WTC11 (cell line): ENCODE results near the gene ECHDC3. TPM values are rescaled to one million over a fixed set of nuclear protein-coding genes. Genes with fewer than 3 reads are reported as not detected.

Experiments used
- ATAC-seq: fragments of 200-7000 bp; cut with Tn5 transposase; 2 replicates; pipeline ENCODE4 v1.10.0; 2021; ENCODE audit warnings: mild to moderate bottlenecking, moderate library complexity
- CTCF ChIA-PET: fragments of 300-600 bp; sonication (Branson Sonifier 250); formaldehyde crosslinking; loops from one replicate; lab custom pipeline; 2021; ENCODE audit warnings: antibody characterized with exemption; lab: Charles Lee
- POLR2A ChIA-PET: fragments of 350-600 bp; sonication (Branson Sonifier 250); formaldehyde crosslinking; loops from one replicate; lab custom pipeline; 2021; ENCODE audit warnings: antibody characterized with exemption; lab: Charles Lee
- DNase-seq: peaks from one replicate; pipeline ENCODE4 v3.0.0; 2021; ENCODE audit warnings: low spot score
- H3K27ac Mint-ChIP-seq: 2 replicates; pipeline ENCODE4 v1.8.0; 2021; ENCODE audit warnings: mixed read lengths
- H3K27me3 Mint-ChIP-seq: 2 replicates; pipeline ENCODE4 v1.8.0; 2021; ENCODE audit warnings: low read depth, mild to moderate bottlenecking, moderate library complexity, mixed read lengths
- H3K36me3 Mint-ChIP-seq: 2 replicates; pipeline ENCODE4 v1.8.0; 2021; ENCODE audit warnings: mixed read lengths
- H3K4me1 Mint-ChIP-seq: 2 replicates; pipeline ENCODE4 v1.8.0; 2022; ENCODE audit warnings: mixed read lengths
- H3K4me3 Mint-ChIP-seq: 2 replicates; pipeline ENCODE4 v1.8.0; 2021; ENCODE audit warnings: mild to moderate bottlenecking, moderate library complexity, mixed read lengths
- H3K9me3 Mint-ChIP-seq: 2 replicates; pipeline ENCODE4 v1.8.0; 2021; ENCODE audit warnings: mixed read lengths
- CBFB ChIP-seq: sonication (generic); formaldehyde crosslinking; IDR thresholded peaks from 2 replicates; pipeline ENCODE4 v1.8.1; 2022; ENCODE audit warnings: mild to moderate bottlenecking, low read depth, missing genetic modification reagents
- EMX1 ChIP-seq: fragments of 250-450 bp; sonication (Bioruptor Pico); IDR thresholded peaks from 2 replicates; pipeline ENCODE4 v1.8.0; 2021; ENCODE audit warnings: mild to moderate bottlenecking
- FOXP1 ChIP-seq: sonication (generic); formaldehyde crosslinking; IDR thresholded peaks from 2 replicates; pipeline ENCODE4 v1.8.0; 2022; ENCODE audit warnings: missing genetic modification reagents, mild to moderate bottlenecking, moderate library complexity, borderline replicate concordance
- GTF2I ChIP-seq: fragments of 250-450 bp; sonication (Bioruptor Pico); conservative IDR thresholded peaks from 2 replicates; pipeline ENCODE4 v1.4.0; 2021; ENCODE audit warnings: mild to moderate bottlenecking
- HMGA2 ChIP-seq: fragments of 250-450 bp; sonication (Bioruptor Pico); IDR thresholded peaks from 2 replicates; pipeline ENCODE4 v1.4.0; 2021; ENCODE audit warnings: mild to moderate bottlenecking, moderate library complexity
- IRF2 ChIP-seq: sonication (generic); formaldehyde crosslinking; IDR thresholded peaks from 2 replicates; pipeline ENCODE4 v1.8.0; 2022; ENCODE audit warnings: low read depth, missing genetic modification reagents, borderline replicate concordance
- MLX ChIP-seq: sonication (generic); formaldehyde crosslinking; IDR thresholded peaks from 2 replicates; pipeline ENCODE4 v1.8.1; 2023; ENCODE audit warnings: mild to moderate bottlenecking, missing genetic modification reagents, moderate library complexity
- MXD4 ChIP-seq: fragments of 250-450 bp; sonication (Bioruptor Pico); IDR thresholded peaks from 2 replicates; pipeline ENCODE4 v1.8.0; 2021; ENCODE audit warnings: mild to moderate bottlenecking, moderate library complexity, borderline replicate concordance
- NR1H2 ChIP-seq: sonication (generic); formaldehyde crosslinking; IDR thresholded peaks from 2 replicates; pipeline ENCODE4 v1.9.0; 2021; ENCODE audit warnings: mild to moderate bottlenecking, moderate library complexity, missing genetic modification reagents
- NR2C2 ChIP-seq: sonication (generic); formaldehyde crosslinking; IDR thresholded peaks from 2 replicates; pipeline ENCODE4 v1.8.0; 2022; ENCODE audit warnings: mild to moderate bottlenecking, missing genetic modification reagents
- PRRX2 ChIP-seq: fragments of 250-450 bp; sonication (Bioruptor Pico); IDR thresholded peaks from 2 replicates; pipeline ENCODE4 v1.8.0; 2021; ENCODE audit warnings: mild to moderate bottlenecking
- RELA ChIP-seq: sonication (generic); formaldehyde crosslinking; IDR thresholded peaks from 2 replicates; pipeline ENCODE4 v1.8.1; 2022; ENCODE audit warnings: missing genetic modification reagents, mild to moderate bottlenecking, borderline replicate concordance
- SMAD3 ChIP-seq: sonication (generic); formaldehyde crosslinking; IDR thresholded peaks from 2 replicates; pipeline ENCODE4 v1.8.0; 2022; ENCODE audit warnings: missing genetic modification reagents, mild to moderate bottlenecking, borderline replicate concordance
- TEAD4 ChIP-seq: sonication (generic); formaldehyde crosslinking; IDR thresholded peaks from 2 replicates; pipeline ENCODE4 v1.8.0; 2022; ENCODE audit warnings: mild to moderate bottlenecking, missing genetic modification reagents
- ZNF138 ChIP-seq: sonication (generic); formaldehyde crosslinking; conservative IDR thresholded peaks from 2 replicates; pipeline ENCODE4 v1.8.1; 2022; ENCODE audit warnings: mild to moderate bottlenecking, moderate library complexity, missing genetic modification reagents
- ZNF317 ChIP-seq: sonication (generic); formaldehyde crosslinking; IDR thresholded peaks from 2 replicates; pipeline ENCODE4 v1.8.1; 2023; ENCODE audit warnings: low read depth, mild to moderate bottlenecking, moderate library complexity, missing genetic modification reagents, borderline replicate concordance
- total RNA-seq: library from RNA; stranded (reverse); gene quantifications from 3 replicates; pipeline ENCODE4 v1.2.3, GENCODE V29; 2021
- TF ChIP-seq, protein P1 (sequence below): fragments of 250-450 bp; sonication (Bioruptor Pico); conservative IDR thresholded peaks from 2 replicates; pipeline ENCODE4 v1.9.0; 2021; ENCODE audit warnings: mild to moderate bottlenecking
- TF ChIP-seq, protein P2 (sequence below): fragments of 250-450 bp; sonication (Bioruptor Pico); IDR thresholded peaks from 2 replicates; pipeline ENCODE4 v1.9.0; 2021; ENCODE audit warnings: mild to moderate bottlenecking

ECHDC3 gene
- total RNA-seq, 1 experiment from 2014 or later: 17.1 TPM

GRCh38 chr10:11783558-11783865 is 41.3 kb downstream of the ECHDC3 start:
- H3K36me3 Mint-ChIP-seq: no peaks in the 10 kb centered on the region
- no peak overlapping the region for H3K4me3 Mint-ChIP-seq
- ATAC-seq (peak; percentile 46), DNase-seq (no peak)
- H3K27ac Mint-ChIP-seq: no peak overlapping the region
- no peak for TF ChIP-seq PRRX2 (CRISPR knock-in tag)
- CTCF ChIA-PET: interaction anchor here (0.6 to 3.1 kb wide), 22 partner anchors 10 to 371 kb away, joined by 3 to 27 read pairs (median 4); no protein-coding TSS in a partner anchor
- peaks cover 8% of the 10 kb centered on the region for H3K4me1 Mint-ChIP-seq
- H3K27me3 Mint-ChIP-seq: no peaks in the 10 kb centered on the region
- H3K9me3 Mint-ChIP-seq: peaks cover 11% of the 10 kb centered on the region
- POLR2A ChIA-PET: no interaction called here

GRCh38 chr10:11787374-11787773 is 45.2 kb downstream of the ECHDC3 start:
- TF ChIP-seq FOXP1 (CRISPR knock-in tag) (no peak), CBFB (CRISPR knock-in tag) (no peak), MLX (no peak), NR2C2 (CRISPR knock-in tag) (no peak), ZNF138 (CRISPR knock-in tag) (no peak), NR1H2 (CRISPR knock-in tag) (no peak), SMAD3 (CRISPR knock-in tag) (no peak), RELA (CRISPR knock-in tag) (no peak), HMGA2 (CRISPR knock-in tag) (no peak), TEAD4 (CRISPR knock-in tag) (no peak)
- TF ChIP-seq, protein P1, sequence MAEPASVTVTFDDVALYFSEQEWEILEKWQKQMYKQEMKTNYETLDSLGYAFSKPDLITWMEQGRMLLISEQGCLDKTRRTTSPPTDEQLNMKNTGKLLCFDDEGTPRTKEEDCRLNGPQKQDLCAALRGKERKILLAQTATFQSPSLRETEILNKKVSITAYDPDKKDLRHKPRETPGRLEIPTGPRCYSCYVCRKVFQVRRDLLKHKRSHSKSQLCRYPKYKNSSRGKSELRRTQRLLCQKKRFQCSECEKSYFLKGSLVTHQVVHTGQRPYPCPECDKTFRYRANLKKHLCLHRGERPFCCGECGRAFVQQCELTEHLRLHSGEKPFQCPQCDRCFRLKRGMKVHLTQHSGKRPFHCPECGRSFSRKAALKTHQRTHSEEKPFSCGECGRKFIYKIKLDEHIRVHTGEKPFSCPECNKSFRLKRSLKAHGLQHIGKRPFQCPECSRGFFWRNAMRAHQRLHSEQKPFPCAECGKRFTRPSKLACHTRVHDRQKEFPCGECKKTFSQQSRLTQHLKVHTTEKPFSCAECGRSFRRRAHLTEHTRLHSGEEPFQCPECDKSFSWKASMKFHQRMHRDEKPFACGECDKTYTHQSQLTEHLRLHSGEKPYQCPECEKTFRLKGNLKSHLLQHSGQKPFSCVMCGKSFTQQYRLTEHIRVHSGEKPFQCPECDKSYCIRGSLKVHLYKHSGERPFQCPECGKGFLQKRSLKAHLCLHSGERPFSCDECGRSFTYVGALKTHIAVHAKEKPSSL (CRISPR knock-in tag): no peak
- TF ChIP-seq, all 79 proteins: peak for 0
- Mint-ChIP-seq H3K9me3 (no peaks in the 10 kb centered on the region), H3K4me1 (peaks cover 8% of the 10 kb centered on the region), H3K27me3 (no peaks in the 10 kb centered on the region), H3K4me3 (no peak overlapping the region), H3K27ac (no peak overlapping the region), H3K36me3 (no peaks in the 10 kb centered on the region)
- POLR2A ChIA-PET: no interaction called here
- CTCF ChIA-PET: no interaction called here
- no peak for ATAC-seq
- DNase-seq: no peak

DNA sequence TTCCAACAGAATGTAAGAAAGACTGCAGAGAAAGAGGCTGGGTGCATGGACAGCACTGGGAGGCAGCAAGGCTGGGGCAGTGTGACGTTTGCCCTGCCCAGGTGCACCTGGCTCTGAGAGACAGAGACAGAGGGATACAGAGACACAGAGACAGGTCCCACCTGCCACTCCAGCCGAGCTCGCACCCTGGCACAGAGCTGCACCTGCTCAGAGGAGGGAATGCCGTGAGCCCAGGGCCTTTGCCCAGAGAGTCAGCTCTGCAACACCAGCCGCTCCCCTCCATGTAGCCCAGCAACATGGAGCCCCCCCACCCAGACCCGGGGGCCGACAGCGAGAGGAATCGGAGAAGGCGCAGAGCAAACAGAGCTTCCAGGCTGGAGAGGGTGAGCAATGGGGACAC is 45.7 kb downstream of the ECHDC3 start:
- no peak for DNase-seq
- CTCF ChIA-PET: no interaction called here
- Mint-ChIP-seq H3K36me3 (no peaks in the 10 kb centered on the region), H3K27me3 (no peaks in the 10 kb centered on the region), H3K4me3 (no peak overlapping the region), H3K4me1 (peaks cover 8% of the 10 kb centered on the region), H3K9me3 (no peaks in the 10 kb centered on the region), H3K27ac (no peak overlapping the region)
- no peak for ATAC-seq
- TF ChIP-seq MXD4: no peak
- no peak for TF ChIP-seq IRF2
- no peak for TF ChIP-seq HMGA2 (CRISPR knock-in tag)
- TF ChIP-seq, protein P2, sequence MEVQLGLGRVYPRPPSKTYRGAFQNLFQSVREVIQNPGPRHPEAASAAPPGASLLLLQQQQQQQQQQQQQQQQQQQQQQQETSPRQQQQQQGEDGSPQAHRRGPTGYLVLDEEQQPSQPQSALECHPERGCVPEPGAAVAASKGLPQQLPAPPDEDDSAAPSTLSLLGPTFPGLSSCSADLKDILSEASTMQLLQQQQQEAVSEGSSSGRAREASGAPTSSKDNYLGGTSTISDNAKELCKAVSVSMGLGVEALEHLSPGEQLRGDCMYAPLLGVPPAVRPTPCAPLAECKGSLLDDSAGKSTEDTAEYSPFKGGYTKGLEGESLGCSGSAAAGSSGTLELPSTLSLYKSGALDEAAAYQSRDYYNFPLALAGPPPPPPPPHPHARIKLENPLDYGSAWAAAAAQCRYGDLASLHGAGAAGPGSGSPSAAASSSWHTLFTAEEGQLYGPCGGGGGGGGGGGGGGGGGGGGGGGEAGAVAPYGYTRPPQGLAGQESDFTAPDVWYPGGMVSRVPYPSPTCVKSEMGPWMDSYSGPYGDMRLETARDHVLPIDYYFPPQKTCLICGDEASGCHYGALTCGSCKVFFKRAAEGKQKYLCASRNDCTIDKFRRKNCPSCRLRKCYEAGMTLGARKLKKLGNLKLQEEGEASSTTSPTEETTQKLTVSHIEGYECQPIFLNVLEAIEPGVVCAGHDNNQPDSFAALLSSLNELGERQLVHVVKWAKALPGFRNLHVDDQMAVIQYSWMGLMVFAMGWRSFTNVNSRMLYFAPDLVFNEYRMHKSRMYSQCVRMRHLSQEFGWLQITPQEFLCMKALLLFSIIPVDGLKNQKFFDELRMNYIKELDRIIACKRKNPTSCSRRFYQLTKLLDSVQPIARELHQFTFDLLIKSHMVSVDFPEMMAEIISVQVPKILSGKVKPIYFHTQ (CRISPR knock-in tag): no peak
- no peak for TF ChIP-seq GTF2I (CRISPR knock-in tag)
- POLR2A ChIA-PET: no interaction called here

DNA sequence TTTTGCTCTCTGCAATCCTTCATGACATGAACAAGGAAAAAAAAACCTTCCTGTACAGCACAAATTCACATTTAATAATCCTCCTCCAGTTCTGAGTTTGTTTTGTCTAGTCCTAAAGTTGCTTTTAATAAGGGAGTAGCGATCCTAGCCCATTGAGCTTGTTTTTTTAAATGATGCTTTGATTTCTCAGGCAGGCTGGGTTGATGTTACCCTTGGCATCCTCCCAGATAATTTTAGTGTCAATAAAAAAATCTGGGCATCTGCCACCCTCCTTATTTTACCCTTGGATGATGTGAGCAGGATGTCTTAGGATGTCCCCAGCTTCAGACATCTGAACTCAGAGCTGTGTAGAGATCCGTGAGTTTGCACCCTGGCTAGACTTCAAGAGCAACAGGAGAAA is 47.1 kb downstream of the ECHDC3 start:
- POLR2A ChIA-PET: no interaction called here
- Mint-ChIP-seq H3K27ac (no peak overlapping the region), H3K9me3 (peaks cover 9% of the 10 kb centered on the region), H3K27me3 (no peaks in the 10 kb centered on the region), H3K4me1 (no peaks in the 10 kb centered on the region), H3K4me3 (no peak overlapping the region), H3K36me3 (peaks cover 7% of the 10 kb centered on the region)
- CTCF ChIA-PET: interaction anchor here (0.6 to 1.4 kb wide), 2 partner anchors 198 to 201 kb away, joined by 3 read pairs; no protein-coding TSS in a partner anchor
- no peak for TF ChIP-seq TEAD4 (CRISPR knock-in tag)
- TF ChIP-seq ZNF317: no peak
- TF ChIP-seq EMX1 (CRISPR knock-in tag): no peak
- ATAC-seq (no peak), DNase-seq (no peak)
